H1 (cell line): Measurements from ENCODE around the gene CHRM4. TPM values are rescaled to one million over a fixed set of nuclear protein-coding genes. Genes with fewer than 3 reads are reported as not detected.

Source experiments
- BACH1 ChIP-seq: IDR thresholded peaks from 2 replicates; pipeline ENCODE4 v1.6.1; 2012; ENCODE audit warnings: low read length, improper control_type of control experiment
- CTBP2 ChIP-seq: IDR thresholded peaks from 2 replicates; pipeline ENCODE4 v1.7.0; 2011; ENCODE audit warnings: borderline replicate concordance, mild to moderate bottlenecking, moderate library complexity, mixed read lengths, low read length; ENCODE audit not compliant: insufficient read depth, insufficient read length
- KDM5A ChIP-seq: fragments of 200-600 bp; IDR thresholded peaks from 2 replicates; pipeline ENCODE4 v1.7.1; 2012; ENCODE audit warnings: mild to moderate bottlenecking, low read length, inconsistent platforms, mixed read lengths
- POU5F1 ChIP-seq: IDR thresholded peaks from 2 replicates; pipeline ENCODE4 v1.6.1; 2011; ENCODE audit warnings: low read depth, mild to moderate bottlenecking, low read length, moderate library complexity
- polyA plus RNA-seq, 7 experiments: library from polyadenylated mRNA; depleted of rRNA in 3 of 7; stranded (reverse) in 5 of 7; unstranded in 2 of 7; fragments of >200 nt in 5 of 7; fragments of 200-250 nt in 2 of 7; gene quantifications; 1 replicate in 5 of 7; 2 replicates in 1 of 7; 4 replicates in 1 of 7; pipeline versions ENCODE4 v1.2.1 to v1.2.3, GENCODE V29; 2011 to 2013; ENCODE audit warnings: missing spikeins in 2 of 7, mixed read lengths in 2 of 7
- total RNA-seq: library from RNA; stranded (reverse); fragmentation: NEBNext Ultra II Directional; extraction: Animal tissue kit (Norgen Biotek cat#: 25700); gene quantifications from 2 replicates; pipeline ENCODE4 v1.2.1, GENCODE V29; 2021

Gene CHRM4
- total and polyA plus RNA-seq, 2 of the 8 experiments (the other 6 are each of a cell fraction or from before 2014, with no cell fraction given) = 1.1 to 1.3 TPM

- TF ChIP-seq POU5F1 (no peak), KDM5A (no peak), CTBP2 (no peak), BACH1 (no peak)
Measured at GRCh38 chr11:46366260-46366659, 25.3 kb downstream of the CHRM4 start (continued).
